SU-DHL-6 (cell line): ENCODE results near the gene KCTD16.

Experiments used
- CTCF ChIP-seq: fragments of 200-600 bp; sonication (generic); IDR thresholded peaks from one replicate; pipeline ENCODE4 v1.5.1; 2017; ENCODE audit warnings: antibody characterized with exemption, mild to moderate bottlenecking, low read length, moderate library complexity; ENCODE audit not compliant: insufficient read depth, poor library complexity, severe bottlenecking
- EZH2phosphoT487 ChIP-seq: fragments of 200-600 bp; sonication (generic), shearing (Covaris generic); conservative IDR thresholded peaks from 2 replicates; pipeline ENCODE4 v1.6.1; 2018; ENCODE audit warnings: mild to moderate bottlenecking, antibody characterized with exemption, low read length, moderate library complexity, mixed read lengths

- TF ChIP-seq CTCF (no peak), EZH2phosphoT487 (no peak)
These were observed 39.4 kb upstream of the KCTD16 start for GRCh38 chr5:144131261-144131660.
